Bronchial epithelial cell (primary cell): ENCODE measurements around the gene KHDC1L. TPM values are rescaled to one million over a fixed set of nuclear protein-coding genes. Genes with fewer than 3 reads are reported as not detected.

Experiments used
- DNase-seq: peaks from one replicate; pipeline ENCODE4 v3.0.0-alpha.2; 2010; ENCODE audit warnings: low read depth
- FAIRE-seq: peaks from 2 replicates; lab custom pipeline; 2011; peaks lifted over from hg19 to GRCh38; lab: Jason Lieb, UNC
- H3K27me3 ChIP-seq: 2 replicates; pipeline ENCODE4 v1.5.1; 2011; ENCODE audit warnings: low read length; ENCODE audit not compliant: control insufficient read depth, insufficient read depth
- H3K36me3 ChIP-seq: 2 replicates; pipeline ENCODE4 v1.5.1; 2011; ENCODE audit warnings: low read length; ENCODE audit not compliant: control insufficient read depth, insufficient read depth
- H3K4me3 ChIP-seq: 2 replicates; pipeline ENCODE4 v1.5.1; 2011; ENCODE audit warnings: mild to moderate bottlenecking, low read depth, low read length, control low read depth
- CTCF ChIP-seq: IDR thresholded peaks from 2 replicates; pipeline ENCODE4 v1.5.1; 2011; ENCODE audit warnings: mild to moderate bottlenecking, moderate library complexity, low read length, control low read depth, inconsistent platforms; ENCODE audit not compliant: insufficient read depth, severe bottlenecking
- total RNA-seq: library from RNA; depleted of rRNA; stranded (reverse); fragments of >200 nt; gene quantifications from 2 replicates; pipeline ENCODE4 v1.2.1, GENCODE V29; 2014

Gene KHDC1L
- total RNA-seq, 1 donor from 2014 or later = not detected

DNA sequence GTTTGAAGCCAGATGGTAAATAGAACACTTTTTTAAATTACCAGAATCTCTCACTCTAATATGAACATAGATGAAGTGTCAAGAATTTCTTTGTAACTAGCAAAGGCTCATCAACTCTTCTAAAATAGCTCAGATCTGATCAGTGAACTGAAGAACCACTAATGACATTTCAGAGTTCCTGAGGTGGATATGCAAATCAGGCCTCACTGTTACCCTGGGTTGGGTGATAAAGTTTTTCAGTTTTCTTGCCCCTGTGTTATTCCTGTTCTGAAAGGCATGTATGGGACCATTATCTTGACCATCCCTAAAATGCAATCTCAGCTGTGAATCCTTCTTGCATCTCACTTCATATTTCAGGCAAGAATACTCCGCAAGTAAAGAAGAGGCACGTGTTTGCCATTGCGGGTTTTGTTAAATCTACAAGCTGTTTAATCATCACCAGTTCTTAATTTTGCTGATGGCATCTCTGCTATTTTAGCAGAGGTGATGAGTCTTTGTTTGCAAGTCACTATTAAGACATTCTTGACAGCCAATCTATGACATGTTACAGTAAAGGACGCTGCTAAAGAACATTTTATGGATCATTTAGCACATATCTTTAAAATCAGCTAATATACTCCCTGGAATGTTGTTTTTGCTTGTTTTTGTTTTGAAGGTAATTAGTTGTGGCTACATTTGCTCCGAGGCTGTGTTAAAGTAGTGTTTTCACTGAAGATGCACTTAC lies 47.9 kb downstream of the KHDC1L start:
- Histone ChIP-seq H3K36me3 (no peaks in the 10 kb centered on the region), H3K27me3 (no peaks in the 10 kb centered on the region), H3K4me3 (no peak overlapping the region)
- TF ChIP-seq CTCF = no peak
- FAIRE-seq (no peak), DNase-seq (no peak)

DNA sequence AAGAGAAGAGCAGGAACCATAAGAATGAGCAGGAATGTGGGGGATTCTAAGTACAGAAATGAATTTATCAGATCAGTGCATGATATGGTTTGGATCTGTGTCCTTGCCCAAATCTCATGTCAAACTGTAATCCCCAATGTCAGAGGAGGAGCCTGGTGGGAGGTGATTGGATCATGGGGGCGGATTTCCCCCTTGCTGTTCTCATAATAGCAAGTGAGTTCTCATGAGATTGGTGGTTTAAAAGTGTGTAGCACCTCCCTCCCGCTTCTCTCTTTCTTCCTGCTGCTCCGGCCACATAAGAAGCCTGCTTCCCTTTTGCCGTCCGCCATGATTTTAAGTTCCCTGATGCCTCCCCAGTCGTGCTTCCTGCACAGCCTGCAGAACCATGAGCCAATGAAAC lies 49.2 kb downstream of the KHDC1L start:
- no peak overlapping the region for H3K4me3 ChIP-seq
- no peak for DNase-seq
- no peak for TF ChIP-seq CTCF
- no peaks in the 10 kb centered on the region for H3K27me3 ChIP-seq
- no peaks in the 10 kb centered on the region for H3K36me3 ChIP-seq
- no peak for FAIRE-seq

GRCh38 chr6:73174646-73175045 lies 50.6 kb downstream of the KHDC1L start:
- Histone ChIP-seq H3K36me3 (no peaks in the 10 kb centered on the region), H3K4me3 (no peak overlapping the region), H3K27me3 (no peaks in the 10 kb centered on the region)
- FAIRE-seq (no peak), DNase-seq (no peak)
- TF ChIP-seq CTCF = no peak

Other genes starting within 250 kb of the KHDC1L start
- 1.3 and 1.7 TPM in 2 replicates for gene KHDC1, start 37.7 kb upstream of the KHDC1L start, total RNA-seq
- gene DPPA5, start 128.8 kb upstream of the KHDC1L start, total RNA-seq = not detected in 2 replicates
- not detected in 2 replicates for gene KHDC3L, start 137.2 kb upstream of the KHDC1L start, total RNA-seq
- gene OOEP, start 144.4 kb upstream of the KHDC1L start, total RNA-seq = not detected in 2 replicates
- gene DDX43, start 169.3 kb upstream of the KHDC1L start, total RNA-seq = 0.26 and 0.64 TPM in 2 replicates
- gene CGAS, start 226.8 kb upstream of the KHDC1L start, total RNA-seq = 3.6 and 3.9 TPM in 2 replicates
- gene MTO1, start 236.2 kb upstream of the KHDC1L start, total RNA-seq = 40.3 and 47.1 TPM in 2 replicates